Measurements from ENCODE around the gene CD300LF. TPM values are rescaled to one million over a fixed set of nuclear protein-coding genes. Genes with fewer than 3 reads are reported as not detected.
A peak's percentile ranks its signal among the peaks of the same experiment; 100 is the strongest.

CD300LF gene
- total and polyA plus RNA-seq, 10 donors, result 13.1 to 45.8 (median 30.9) TPM

- intact Hi-C loops (cut with DNase I; ENCODE audit: low total_unique reads), result no loop called here
These were observed 30.7 kb downstream of the CD300LF start for GRCh38 chr17:74682028-74682427.

DNA sequence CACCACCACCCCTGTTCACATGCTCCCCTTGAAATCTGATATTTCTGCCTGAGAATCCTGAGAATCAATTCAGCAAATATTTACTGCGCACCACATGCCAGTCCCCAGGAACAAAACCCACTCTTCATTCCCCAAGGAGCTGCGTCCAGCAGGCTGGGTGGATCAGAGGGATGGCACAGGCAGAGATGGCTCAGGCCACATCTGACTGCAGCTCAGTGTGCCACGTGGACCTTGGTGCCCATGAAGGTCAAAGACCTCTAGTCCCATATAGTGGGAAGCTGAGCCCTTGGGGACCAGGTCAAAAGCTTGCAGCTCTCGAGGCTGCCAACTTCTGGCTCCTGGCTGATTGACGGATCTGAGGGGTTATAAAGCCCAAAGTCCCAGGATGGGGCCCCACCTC is 31.8 kb downstream of the CD300LF start:
- Histone ChIP-seq H3K27me3 (replicated peaks in 1 of 7) (peaks cover 0 to 69% (median 0%) of the 10 kb centered on the region in 7 donors), H3K9me3 (no peaks in the 10 kb centered on the region), H3K36me3 (no peaks in the 10 kb centered on the region), H3K4me1 (peaks cover 13 to 40% (median 25%) of the 10 kb centered on the region in 6 donors), H3K4me3 (no peak overlapping the region), H3K27ac (no peak overlapping the region)
- TF ChIP-seq POLR2A (IDR thresholded peaks at IDR 0.05), result no peak
- intact Hi-C loops (cut with DNase I; ENCODE audit: low total_unique reads), result no loop called here
- peak; percentile 32 for DNase-seq
- 75 to 87% (median 85%) methylated on average over 2 to 5 of the region's 5 CpGs for WGBS, 5 donors

More at GRCh38 chr17:74682028-74682427, 30.7 kb downstream of the CD300LF start:
- H3K4me1 ChIP-seq, result peaks cover 13 to 38% (median 24%) of the 10 kb centered on the region in 6 donors
- peak; percentile 23 for DNase-seq
- WGBS, 5 donors, result 65 to 79% (median 72%) methylated on average over 6 of the region's 6 CpGs
- H3K4me3 ChIP-seq, result no peak overlapping the region
- no peaks in the 10 kb centered on the region for H3K36me3 ChIP-seq
- TF ChIP-seq POLR2A (IDR thresholded peaks at IDR 0.05) (no peak), CTCF (IDR thresholded peaks at IDR 0.05 in 8 of 11, conservative IDR thresholded peaks at IDR 0.05 in 3 of 11) (no peak), POLR2AphosphoS5 (IDR thresholded peaks at IDR 0.05) (no peak)
- no peak overlapping the region for H3K27ac ChIP-seq
- H3K9me3 ChIP-seq, result no peaks in the 10 kb centered on the region
- peaks cover 0 to 68% (median 0%) of the 10 kb centered on the region in 7 donors for H3K27me3 ChIP-seq (replicated peaks in 1 of 7)

GRCh38 chr17:74680213-74680612 is 32.5 kb downstream of the CD300LF start:
- WGBS, 5 donors, result 64 to 92% (median 85%) methylated on average over 2 of the region's 2 CpGs
- TF ChIP-seq POLR2A (IDR thresholded peaks at IDR 0.05) (no peak), CTCF (IDR thresholded peaks at IDR 0.05 in 8 of 11, conservative IDR thresholded peaks at IDR 0.05 in 3 of 11) (no peak), POLR2AphosphoS5 (IDR thresholded peaks at IDR 0.05) (no peak)
- Histone ChIP-seq H3K36me3 (no peaks in the 10 kb centered on the region), H3K9me3 (no peaks in the 10 kb centered on the region), H3K27ac (no peak overlapping the region), H3K4me3 (no peak overlapping the region), H3K4me1 (peaks cover 13 to 40% (median 25%) of the 10 kb centered on the region in 6 donors), H3K27me3 (replicated peaks in 1 of 7) (peaks cover 0 to 70% (median 0%) of the 10 kb centered on the region in 7 donors)
- intact Hi-C loops (cut with DNase I; ENCODE audit: low total_unique reads), result no loop called here
- no peak for DNase-seq

GRCh38 chr17:74679374-74679773 is 33.3 kb downstream of the CD300LF start:
- no peak for DNase-seq
- H3K27ac ChIP-seq, result no peak overlapping the region
- no peak overlapping the region for H3K4me3 ChIP-seq
- H3K36me3 ChIP-seq, result no peaks in the 10 kb centered on the region
- H3K9me3 ChIP-seq, result no peaks in the 10 kb centered on the region
- WGBS, 5 donors, result 90 to 99% (median 93%) methylated on average over 2 of the region's 2 CpGs
- peaks cover 13 to 40% (median 25%) of the 10 kb centered on the region in 6 donors for H3K4me1 ChIP-seq
- peaks cover 0 to 72% (median 0%) of the 10 kb centered on the region in 7 donors for H3K27me3 ChIP-seq (replicated peaks in 1 of 7)
- intact Hi-C loops (cut with DNase I; ENCODE audit: low total_unique reads), result no loop called here
- TF ChIP-seq POLR2AphosphoS5 (IDR thresholded peaks at IDR 0.05) (no peak), CTCF (IDR thresholded peaks at IDR 0.05 in 8 of 11, conservative IDR thresholded peaks at IDR 0.05 in 3 of 11) (no peak), POLR2A (IDR thresholded peaks at IDR 0.05) (no peak)
